HEK293 (cell line): ENCODE data around the gene GSG1L2.

ENCODE experiments used
- GLIS1 ChIP-seq: fragments of 450-650 bp; formaldehyde crosslinking; IDR thresholded peaks from 2 replicates; pipeline ENCODE4 v1.5.1; 2016; ENCODE audit warnings: missing biosample characterization, missing genetic modification characterization
- HOXA7 ChIP-seq: sonication (generic); formaldehyde crosslinking; IDR thresholded peaks from 2 replicates; pipeline ENCODE4 v1.8.1; 2022; ENCODE audit warnings: missing genetic modification reagents, borderline replicate concordance
- IKZF3 ChIP-seq: fragments of 450-650 bp; IDR thresholded peaks from 2 replicates; pipeline ENCODE4 v1.5.0; 2018; ENCODE audit warnings: missing biosample characterization, mild to moderate bottlenecking, missing genetic modification characterization, moderate library complexity
- RBAK ChIP-seq: fragments of 450-650 bp; formaldehyde crosslinking; IDR thresholded peaks from 2 replicates; pipeline ENCODE4 v1.5.1; 2016; ENCODE audit warnings: missing biosample characterization, missing genetic modification characterization
- ZNF2 ChIP-seq: fragments of 450-650 bp; formaldehyde crosslinking; IDR thresholded peaks from 2 replicates; pipeline ENCODE4 v1.5.1; 2016; ENCODE audit warnings: missing biosample characterization, missing genetic modification characterization
- ZNF391 ChIP-seq: fragments of 450-650 bp; formaldehyde crosslinking; IDR thresholded peaks from 2 replicates; pipeline ENCODE4 v1.5.1; 2016; ENCODE audit warnings: low read depth, missing biosample characterization, missing genetic modification characterization, borderline replicate concordance
- ZNF501 ChIP-seq: fragments of 450-650 bp; formaldehyde crosslinking; IDR thresholded peaks from 2 replicates; pipeline ENCODE4 v1.5.1; 2016; ENCODE audit warnings: missing biosample characterization, missing genetic modification characterization
- ZNF677 ChIP-seq: fragments of 450-650 bp; IDR thresholded peaks from 2 replicates; pipeline ENCODE4 v1.5.0; 2018; ENCODE audit warnings: missing biosample characterization, mild to moderate bottlenecking, missing genetic modification characterization, moderate library complexity
- ZNF76 ChIP-seq: fragments of 450-650 bp; formaldehyde crosslinking; IDR thresholded peaks from 2 replicates; pipeline ENCODE4; 2016; ENCODE audit warnings: low read depth, missing biosample characterization, missing genetic modification characterization, borderline replicate concordance
- TF ChIP-seq, protein P1 (sequence below): fragments of 450-650 bp; formaldehyde crosslinking; IDR thresholded peaks from 2 replicates; pipeline ENCODE4 v1.5.1; 2016; ENCODE audit warnings: missing biosample characterization, missing genetic modification characterization
- TF ChIP-seq, protein P2 (sequence below): fragments of 450-650 bp; formaldehyde crosslinking; IDR thresholded peaks from 2 replicates; pipeline ENCODE4 v1.5.1; 2017; ENCODE audit warnings: missing biosample characterization, mild to moderate bottlenecking, missing genetic modification characterization, moderate library complexity
- TF ChIP-seq, protein P3 (sequence below): IDR thresholded peaks from 2 replicates; pipeline ENCODE4 v1.6.1; 2011; ENCODE audit warnings: mild to moderate bottlenecking, low read depth, low read length, borderline replicate concordance
- TF ChIP-seq, protein P4 (sequence below): fragments of 450-650 bp; formaldehyde crosslinking; IDR thresholded peaks from 2 replicates; pipeline ENCODE4 v1.5.1; 2016; ENCODE audit warnings: missing biosample characterization, missing genetic modification characterization

DNA sequence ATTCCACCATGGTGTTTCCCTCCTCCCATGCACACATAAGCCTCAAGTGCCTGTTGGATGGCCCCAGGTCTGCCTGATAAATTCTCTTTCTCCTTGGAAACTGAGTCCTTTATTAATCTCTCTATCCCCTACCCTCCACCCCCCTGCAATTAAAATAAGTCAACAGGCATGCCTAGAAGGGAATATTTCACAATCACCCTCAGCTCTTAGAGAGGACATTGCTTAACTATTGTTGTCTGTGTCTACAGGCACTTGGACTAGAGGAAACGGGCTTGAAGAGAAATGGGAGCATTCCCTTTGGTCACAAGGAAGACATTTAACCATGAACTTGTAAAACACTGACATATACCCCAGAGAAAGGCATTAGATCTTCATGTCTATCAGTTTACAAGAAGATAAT, 43.7 kb upstream of the GSG1L2 start:
- TF ChIP-seq, protein P1, sequence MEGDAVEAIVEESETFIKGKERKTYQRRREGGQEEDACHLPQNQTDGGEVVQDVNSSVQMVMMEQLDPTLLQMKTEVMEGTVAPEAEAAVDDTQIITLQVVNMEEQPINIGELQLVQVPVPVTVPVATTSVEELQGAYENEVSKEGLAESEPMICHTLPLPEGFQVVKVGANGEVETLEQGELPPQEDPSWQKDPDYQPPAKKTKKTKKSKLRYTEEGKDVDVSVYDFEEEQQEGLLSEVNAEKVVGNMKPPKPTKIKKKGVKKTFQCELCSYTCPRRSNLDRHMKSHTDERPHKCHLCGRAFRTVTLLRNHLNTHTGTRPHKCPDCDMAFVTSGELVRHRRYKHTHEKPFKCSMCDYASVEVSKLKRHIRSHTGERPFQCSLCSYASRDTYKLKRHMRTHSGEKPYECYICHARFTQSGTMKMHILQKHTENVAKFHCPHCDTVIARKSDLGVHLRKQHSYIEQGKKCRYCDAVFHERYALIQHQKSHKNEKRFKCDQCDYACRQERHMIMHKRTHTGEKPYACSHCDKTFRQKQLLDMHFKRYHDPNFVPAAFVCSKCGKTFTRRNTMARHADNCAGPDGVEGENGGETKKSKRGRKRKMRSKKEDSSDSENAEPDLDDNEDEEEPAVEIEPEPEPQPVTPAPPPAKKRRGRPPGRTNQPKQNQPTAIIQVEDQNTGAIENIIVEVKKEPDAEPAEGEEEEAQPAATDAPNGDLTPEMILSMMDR (tag by site-specific recombination), result no peak
- TF ChIP-seq RBAK (tag by site-specific recombination) (no peak), IKZF3 (tag by site-specific recombination) (no peak), ZNF501 (no peak), ZNF76 (tag by site-specific recombination) (no peak), GLIS1 (tag by site-specific recombination) (no peak), HOXA7 (CRISPR knock-in tag) (no peak), ZNF2 (no peak), ZNF391 (no peak), ZNF677 (no peak)
- TF ChIP-seq, protein P2, sequence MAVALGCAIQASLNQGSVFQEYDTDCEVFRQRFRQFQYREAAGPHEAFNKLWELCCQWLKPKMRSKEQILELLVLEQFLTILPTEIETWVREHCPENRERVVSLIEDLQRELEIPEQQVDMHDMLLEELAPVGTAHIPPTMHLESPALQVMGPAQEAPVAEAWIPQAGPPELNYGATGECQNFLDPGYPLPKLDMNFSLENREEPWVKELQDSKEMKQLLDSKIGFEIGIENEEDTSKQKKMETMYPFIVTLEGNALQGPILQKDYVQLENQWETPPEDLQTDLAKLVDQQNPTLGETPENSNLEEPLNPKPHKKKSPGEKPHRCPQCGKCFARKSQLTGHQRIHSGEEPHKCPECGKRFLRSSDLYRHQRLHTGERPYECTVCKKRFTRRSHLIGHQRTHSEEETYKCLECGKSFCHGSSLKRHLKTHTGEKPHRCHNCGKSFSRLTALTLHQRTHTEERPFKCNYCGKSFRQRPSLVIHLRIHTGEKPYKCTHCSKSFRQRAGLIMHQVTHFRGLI (tag by site-specific recombination), result no peak
- TF ChIP-seq, protein P3, sequence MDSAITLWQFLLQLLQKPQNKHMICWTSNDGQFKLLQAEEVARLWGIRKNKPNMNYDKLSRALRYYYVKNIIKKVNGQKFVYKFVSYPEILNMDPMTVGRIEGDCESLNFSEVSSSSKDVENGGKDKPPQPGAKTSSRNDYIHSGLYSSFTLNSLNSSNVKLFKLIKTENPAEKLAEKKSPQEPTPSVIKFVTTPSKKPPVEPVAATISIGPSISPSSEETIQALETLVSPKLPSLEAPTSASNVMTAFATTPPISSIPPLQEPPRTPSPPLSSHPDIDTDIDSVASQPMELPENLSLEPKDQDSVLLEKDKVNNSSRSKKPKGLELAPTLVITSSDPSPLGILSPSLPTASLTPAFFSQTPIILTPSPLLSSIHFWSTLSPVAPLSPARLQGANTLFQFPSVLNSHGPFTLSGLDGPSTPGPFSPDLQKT, result no peak
- TF ChIP-seq, protein P4, sequence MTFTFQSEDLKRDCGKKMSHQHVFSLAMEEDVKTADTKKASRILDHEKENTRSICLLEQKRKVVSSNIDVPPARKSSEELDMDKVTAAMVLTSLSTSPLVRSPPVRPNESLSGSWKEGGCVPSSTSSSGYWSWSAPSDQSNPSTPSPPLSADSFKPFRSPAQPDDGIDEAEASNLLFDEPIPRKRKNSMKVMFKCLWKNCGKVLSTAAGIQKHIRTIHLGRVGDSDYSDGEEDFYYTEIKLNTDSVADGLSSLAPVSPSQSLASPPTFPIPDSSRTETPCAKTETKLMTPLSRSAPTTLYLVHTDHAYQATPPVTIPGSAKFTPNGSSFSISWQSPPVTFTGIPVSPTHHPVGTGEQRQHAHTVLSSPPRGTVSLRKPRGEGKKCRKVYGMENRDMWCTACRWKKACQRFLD (tag by site-specific recombination), result no peak
